HG03442 (cell line): ENCODE data around the gene XPNPEP2.

ENCODE experiments used
- ATAC-seq: cut with Tn5 transposase; IDR thresholded peaks from one replicate; pipeline ENCODE4 v1.9.1; 2021; ENCODE audit warnings: mild to moderate bottlenecking, moderate library complexity; ENCODE audit not compliant: unreplicated experiment

XPNPEP2 gene

DNA sequence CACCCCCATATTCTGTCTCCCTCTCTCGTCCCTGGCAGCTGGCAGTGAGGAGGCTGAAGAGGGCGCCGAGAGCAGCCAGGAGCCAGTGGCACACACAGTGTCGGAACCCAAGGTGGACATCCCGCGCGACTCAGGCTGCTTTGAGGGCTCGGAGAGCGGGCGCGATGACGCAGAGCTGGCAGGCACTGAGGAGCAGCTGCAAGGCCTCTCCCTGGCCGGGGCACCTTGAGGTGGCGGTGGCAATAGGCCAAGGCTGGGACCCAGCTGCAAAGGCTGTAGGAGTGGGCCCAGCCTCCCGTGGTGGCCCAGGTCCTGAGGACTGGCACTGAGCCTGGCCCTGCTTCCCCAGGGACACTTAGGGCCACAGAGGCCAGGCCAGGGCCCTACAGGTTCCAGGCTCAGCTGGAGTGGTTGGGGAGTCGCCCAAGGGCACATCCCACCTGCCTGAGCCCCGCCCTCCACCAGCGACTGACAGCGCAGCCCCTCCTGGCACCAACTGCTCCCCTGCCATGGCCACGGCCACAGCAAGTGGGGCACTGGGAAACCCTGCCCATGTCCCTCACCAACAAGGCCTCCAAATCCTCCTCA lies 54.9 kb downstream of the XPNPEP2 start:
- no peak for ATAC-seq

GRCh38 chrX:129795584-129795983 lies 56.8 kb downstream of the XPNPEP2 start:
- ATAC-seq = no peak

DNA sequence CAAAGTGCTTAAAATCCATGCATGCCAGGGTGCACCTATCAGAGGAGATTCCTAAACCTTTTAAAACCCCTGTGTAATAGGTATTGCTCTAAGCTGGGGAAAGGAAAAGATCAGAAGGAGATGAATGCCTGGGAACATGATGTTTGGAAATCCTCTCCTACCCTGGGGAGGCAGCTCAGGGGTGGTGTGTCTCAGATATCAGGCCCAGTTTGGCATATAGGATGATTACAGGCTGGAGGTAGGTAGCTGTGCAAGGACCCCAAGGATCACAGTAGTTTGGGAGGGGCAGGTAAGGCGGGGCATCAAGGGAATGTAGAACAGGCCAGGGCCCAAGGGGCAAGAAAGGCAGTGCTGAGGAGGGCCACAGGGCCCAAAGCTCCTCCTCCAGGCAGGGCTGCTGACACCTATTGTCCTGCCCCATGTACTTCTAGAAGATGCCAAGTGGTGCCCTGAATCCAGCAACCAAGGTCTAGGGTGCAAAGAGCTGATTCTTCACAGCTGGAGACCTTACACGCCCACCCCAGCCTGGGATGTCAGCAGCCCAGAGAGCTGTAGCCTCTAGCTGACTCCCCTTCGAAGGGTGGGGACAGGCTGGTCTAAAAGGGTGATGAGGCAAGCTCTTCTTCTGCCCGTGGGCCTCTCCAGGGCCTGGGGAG lies 58.6 kb downstream of the XPNPEP2 start:
- ATAC-seq = no peak

DNA sequence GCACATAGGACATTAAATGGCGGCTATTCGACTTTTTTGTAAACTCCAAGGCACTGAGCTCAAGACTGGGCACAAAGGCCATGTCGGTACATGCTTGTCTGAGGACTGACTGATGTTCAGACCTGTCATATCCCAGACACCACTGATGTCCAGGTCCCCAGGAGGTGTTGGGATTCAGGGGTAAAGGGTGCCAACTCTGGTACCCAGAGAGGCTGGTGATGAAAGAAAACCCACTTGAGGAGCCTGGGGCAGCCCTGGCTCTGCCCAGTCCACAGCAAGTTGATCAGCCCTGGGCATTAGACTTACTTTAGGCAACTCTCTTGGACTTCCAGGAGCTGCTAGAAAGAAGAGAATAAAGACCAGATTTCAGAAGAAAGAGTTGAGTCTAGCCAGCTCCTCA lies 59.7 kb downstream of the XPNPEP2 start:
- ATAC-seq = no peak

DNA sequence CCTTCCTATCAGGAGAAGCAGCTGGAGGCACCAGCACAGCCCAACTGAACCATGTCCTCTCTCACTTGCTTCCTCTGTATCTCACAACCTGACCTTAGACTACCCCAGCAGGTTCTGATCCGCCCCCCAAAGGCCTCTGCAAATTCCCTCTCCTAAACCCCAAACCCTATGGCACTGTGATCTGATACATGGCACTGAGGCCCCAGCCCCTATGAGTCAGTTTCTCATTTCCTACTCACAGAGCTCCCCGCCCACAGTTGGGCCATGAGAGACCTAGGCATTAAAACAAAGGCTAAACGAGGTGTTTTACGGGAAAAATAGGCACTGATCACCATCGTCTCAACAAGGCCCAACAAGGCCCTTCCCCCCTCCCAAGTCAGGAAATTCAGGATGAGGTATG lies 60.1 kb downstream of the XPNPEP2 start:
- ATAC-seq = no peak

GRCh38 chrX:129800186-129800585 lies 61.4 kb downstream of the XPNPEP2 start:
- no peak for ATAC-seq

DNA sequence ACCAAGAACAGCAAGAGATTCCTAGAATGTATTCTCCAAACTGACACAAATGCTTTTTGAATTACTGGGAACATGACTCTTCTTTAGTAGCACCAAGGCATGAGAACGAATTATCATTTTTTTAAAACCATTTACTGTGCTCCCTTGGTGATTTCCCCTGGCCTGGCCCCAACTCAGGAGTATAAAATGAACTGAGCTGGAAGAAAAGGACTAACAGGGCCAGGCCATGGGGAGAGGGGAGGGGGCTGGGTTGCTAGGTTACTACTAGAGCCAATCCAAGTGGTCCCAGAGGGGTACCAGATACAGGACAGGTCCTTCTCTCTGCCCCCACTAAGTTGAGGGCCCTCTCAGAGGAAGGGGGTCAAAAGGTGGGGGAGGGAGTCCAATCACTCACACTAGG lies 64.1 kb downstream of the XPNPEP2 start:
- ATAC-seq = no peak

DNA sequence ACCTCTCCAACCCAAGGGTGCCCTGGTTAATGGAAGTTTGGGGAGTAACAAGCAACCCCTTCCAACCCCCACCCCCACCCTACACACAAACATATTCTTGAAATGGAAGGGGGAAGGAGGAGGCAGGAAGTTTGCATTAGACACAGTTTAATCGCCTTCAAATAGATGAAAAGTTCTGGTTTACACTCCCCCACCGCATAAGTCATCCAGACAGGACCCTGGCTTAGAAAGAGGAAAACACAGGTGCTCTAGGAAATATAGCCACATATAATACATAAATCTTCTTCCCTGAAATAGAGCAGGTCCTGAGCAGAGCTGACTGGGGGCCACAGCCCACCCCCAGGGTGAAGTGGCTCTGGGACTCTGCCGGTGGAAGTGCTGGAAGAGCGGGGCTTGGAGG lies 66.0 kb downstream of the XPNPEP2 start:
- no peak for ATAC-seq

DNA sequence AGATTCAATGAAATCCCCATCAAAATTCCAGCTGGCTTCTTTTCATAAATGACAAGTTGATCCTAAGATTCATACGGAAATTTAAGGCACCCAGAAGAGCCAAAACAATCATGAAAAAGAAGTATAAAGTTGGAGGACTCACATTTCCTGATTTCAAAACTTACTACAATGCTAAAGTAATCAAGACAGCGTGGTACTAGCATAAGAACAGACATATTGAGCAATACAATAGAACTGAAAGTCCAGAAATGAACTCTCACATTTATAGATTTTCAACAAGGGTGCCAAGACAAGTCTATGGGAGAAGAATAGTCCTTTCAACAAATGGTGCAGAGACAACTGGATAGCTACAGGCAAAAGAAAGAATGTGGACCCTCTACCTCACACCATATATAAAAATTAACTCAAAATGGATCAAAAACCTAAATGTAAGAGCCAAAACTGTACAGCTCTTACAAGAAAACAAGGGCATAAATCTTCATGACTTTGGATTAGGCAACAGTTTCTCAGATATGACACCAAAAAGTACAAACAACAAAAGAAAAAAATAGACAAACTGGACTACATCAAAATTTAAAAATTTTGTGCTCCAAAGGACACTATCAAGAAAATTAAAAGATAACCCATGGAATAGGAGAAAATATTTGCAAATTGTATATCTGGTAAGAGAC lies 69.5 kb downstream of the XPNPEP2 start:
- ATAC-seq = no peak

DNA sequence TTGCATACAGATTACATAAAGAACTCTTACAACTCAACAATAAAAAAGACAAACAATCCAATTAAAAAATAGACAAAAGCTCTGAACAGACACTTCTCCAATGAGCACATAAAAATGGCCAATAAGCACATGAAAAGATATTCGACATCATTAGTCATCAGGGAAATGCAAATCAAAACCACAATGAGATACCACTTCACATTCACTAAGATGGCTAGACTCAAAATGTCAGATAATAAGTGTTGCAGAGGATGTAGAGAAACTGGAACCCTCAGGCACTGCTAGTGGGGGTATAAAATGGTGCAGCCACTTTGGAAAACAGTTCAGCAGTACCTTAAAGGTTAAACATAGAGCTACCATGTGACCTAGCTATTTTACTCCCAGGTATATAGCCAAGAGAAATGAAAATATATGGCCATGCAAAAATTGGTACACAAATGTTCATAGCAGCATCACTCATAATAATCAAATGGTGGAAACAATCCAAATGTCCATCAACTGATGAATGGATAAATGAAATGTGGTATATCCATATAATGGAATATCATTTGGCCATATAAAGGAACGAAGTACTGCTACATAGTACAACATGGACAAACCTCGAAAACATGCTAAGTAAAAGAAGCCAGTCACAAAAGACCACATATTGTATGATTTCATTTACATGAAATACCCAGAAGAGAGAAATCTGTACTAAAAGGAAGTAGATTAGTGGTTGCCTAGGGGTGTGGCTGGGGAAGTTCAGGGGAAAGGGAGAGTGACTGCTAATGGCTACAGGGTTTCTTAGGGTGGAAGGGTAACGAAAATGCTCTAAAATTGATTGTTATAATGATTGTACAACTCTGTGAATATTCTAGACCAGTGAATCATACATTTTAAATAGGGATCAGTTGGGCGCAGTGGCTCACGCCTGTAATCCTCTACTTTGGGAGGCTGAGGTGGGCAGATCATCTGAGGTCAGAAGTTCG lies 70.3 kb downstream of the XPNPEP2 start:
- ATAC-seq = no peak

- no peak for ATAC-seq
These were observed 75.0 kb downstream of the XPNPEP2 start for GRCh38 chrX:129813662-129814368.

GRCh38 chrX:129818123-129818522 lies 79.3 kb downstream of the XPNPEP2 start:
- no peak for ATAC-seq
